ENCODE results near the gene CSN3.
"Not testable (repeated sequence)": the region's sequence is repeated elsewhere in the genome, so short reads cannot be mapped to it uniquely, and the experiment has no call there.

The CSN3 gene

GRCh38 chr4:70242297-70242696, at the start of gene CSN3:
Gene CSN3 (plus strand): TSS chr4:70242597. CDS start chr4:70244820, 2,223 bp downstream.
- DNase-seq: not testable (repeated sequence)

GRCh38 chr4:70192895-70193294, 49.5 kb upstream of the CSN3 start:
- DNase-seq: no peak

GRCh38 chr4:70195425-70195824, 47.0 kb upstream of the CSN3 start, which contains the start of gene ODAM:
Gene ODAM (plus strand): TSS chr4:70195725. CDS start chr4:70196544, 819 bp downstream.
- no peak for DNase-seq

GRCh38 chr4:70196857-70197256, 45.5 kb upstream of the CSN3 start:
- DNase-seq: no peak

- no peak for DNase-seq
Measured at GRCh38 chr4:70197842-70198241, 44.6 kb upstream of the CSN3 start.

- DNase-seq: no peak
Measured at GRCh38 chr4:70203601-70204000, 38.8 kb upstream of the CSN3 start.

GRCh38 chr4:70212752-70213151, 29.6 kb upstream of the CSN3 start:
- DNase-seq: not testable (repeated sequence)

GRCh38 chr4:70216109-70216508, 26.3 kb upstream of the CSN3 start:
- not testable (repeated sequence) for DNase-seq

GRCh38 chr4:70216550-70216949, 25.8 kb upstream of the CSN3 start:
- not testable (repeated sequence) for DNase-seq

GRCh38 chr4:70221389-70221788, 21.0 kb upstream of the CSN3 start:
- not testable (repeated sequence) for DNase-seq

GRCh38 chr4:70221818-70222217, 20.6 kb upstream of the CSN3 start:
- not testable (repeated sequence) for DNase-seq

- DNase-seq: no peak
Measured at GRCh38 chr4:70225824-70226223, 16.6 kb upstream of the CSN3 start, which contains the start of gene FDCSP. Gene FDCSP (plus strand): TSS chr4:70226124. CDS start chr4:70231195, 5,071 bp downstream.

- no peak for DNase-seq
Measured at GRCh38 chr4:70236125-70236524, 6.3 kb upstream of the CSN3 start.

- no peak for DNase-seq
Measured at GRCh38 chr4:70239131-70239883, 3.1 kb upstream of the CSN3 start.

GRCh38 chr4:70239884-70240591, 2.4 kb upstream of the CSN3 start:
- DNase-seq: no peak

GRCh38 chr4:70243091-70243490, 694 bp downstream of the CSN3 start:
- no peak for DNase-seq

GRCh38 chr4:70251250-70251944, 9.0 kb downstream of the CSN3 start:
- DNase-seq: no peak

- DNase-seq: no peak
Measured at GRCh38 chr4:70251945-70252277, 9.5 kb downstream of the CSN3 start.

- no peak for DNase-seq
Measured at GRCh38 chr4:70269674-70270073, 27.3 kb downstream of the CSN3 start.

GRCh38 chr4:70277121-70277520, 34.7 kb downstream of the CSN3 start:
- no peak for DNase-seq

GRCh38 chr4:70280567-70280966, 38.2 kb downstream of the CSN3 start:
- no peak for DNase-seq

GRCh38 chr4:70288651-70289050, 46.3 kb downstream of the CSN3 start:
- DNase-seq: no peak

GRCh38 chr4:70291341-70291740, 48.9 kb downstream of the CSN3 start:
- no peak for DNase-seq

GRCh38 chr4:70297576-70297975, 55.2 kb downstream of the CSN3 start:
- no peak for DNase-seq
